HAP-1 (cell line): ENCODE measurements around the gene PXDN.

Experiments
- DNase-seq, 2 experiments: peaks; one replicate each; pipeline ENCODE4 v3.0.0-alpha.2; 2016 to 2020; ENCODE audit warnings: low spot score in 2 of 2
- H3K27me3 ChIP-seq: fragments of 250-450 bp; sonication (Bioruptor Pico); 2 replicates; pipeline ENCODE4 v1.5.1; 2020; ENCODE audit warnings: low read depth, mild to moderate bottlenecking, moderate library complexity
- H3K36me3 ChIP-seq: fragments of 250-450 bp; sonication (Bioruptor Pico); replicated peaks from 2 replicates; pipeline ENCODE4 v1.5.1; 2020; ENCODE audit warnings: mild to moderate bottlenecking
- H3K4me1 ChIP-seq: fragments of 250-450 bp; sonication (Bioruptor Pico); 2 replicates; pipeline ENCODE4 v1.5.1; 2020; ENCODE audit warnings: mild to moderate bottlenecking
- H3K4me3 ChIP-seq: fragments of 250-450 bp; sonication (Bioruptor Pico); 2 replicates; pipeline ENCODE4 v1.5.1; 2020; ENCODE audit warnings: mild to moderate bottlenecking, moderate library complexity
- H3K9me3 ChIP-seq: fragments of 250-450 bp; sonication (Bioruptor Pico); 2 replicates; pipeline ENCODE4 v1.5.1; 2020; ENCODE audit warnings: mild to moderate bottlenecking, moderate library complexity
- in situ Hi-C: fragments of 300-500 bp; cut with MboI; formaldehyde crosslinking; loops from 3 replicates; pipeline ENCODE4 v1.14.3; 2020; ENCODE audit warnings: low sequenced_read_pairs, inconsistent platforms, mixed read lengths

PXDN gene

DNA sequence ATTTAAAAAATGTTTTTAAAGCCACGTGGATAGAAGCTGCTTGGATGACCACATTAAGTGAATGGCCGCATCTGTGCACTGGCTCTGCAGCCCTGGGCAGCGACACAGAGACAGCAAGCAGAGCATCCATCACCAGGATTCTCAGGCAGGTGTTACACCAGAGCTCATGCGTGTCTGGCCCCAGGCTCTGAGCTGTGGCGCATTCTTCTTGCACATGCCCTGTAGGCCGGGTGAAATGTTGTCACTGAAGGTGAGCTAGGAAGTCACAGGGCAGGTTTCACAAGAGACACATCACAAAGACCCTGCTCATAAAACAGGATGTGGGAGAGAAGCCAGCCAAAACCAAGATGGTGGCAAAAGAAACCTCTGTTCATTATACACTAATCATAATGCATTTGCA lies 8.4 kb upstream of the PXDN start:
- in situ Hi-C loops, result no loop called here
- H3K4me1 ChIP-seq, result no peaks in the 10 kb centered on the region
- DNase-seq, result no peak
- no peak overlapping the region for H3K4me3 ChIP-seq
- H3K9me3 ChIP-seq, result no peaks in the 10 kb centered on the region
- no peaks in the 10 kb centered on the region for H3K27me3 ChIP-seq
- H3K36me3 ChIP-seq, result no peaks in the 10 kb centered on the region

DNA sequence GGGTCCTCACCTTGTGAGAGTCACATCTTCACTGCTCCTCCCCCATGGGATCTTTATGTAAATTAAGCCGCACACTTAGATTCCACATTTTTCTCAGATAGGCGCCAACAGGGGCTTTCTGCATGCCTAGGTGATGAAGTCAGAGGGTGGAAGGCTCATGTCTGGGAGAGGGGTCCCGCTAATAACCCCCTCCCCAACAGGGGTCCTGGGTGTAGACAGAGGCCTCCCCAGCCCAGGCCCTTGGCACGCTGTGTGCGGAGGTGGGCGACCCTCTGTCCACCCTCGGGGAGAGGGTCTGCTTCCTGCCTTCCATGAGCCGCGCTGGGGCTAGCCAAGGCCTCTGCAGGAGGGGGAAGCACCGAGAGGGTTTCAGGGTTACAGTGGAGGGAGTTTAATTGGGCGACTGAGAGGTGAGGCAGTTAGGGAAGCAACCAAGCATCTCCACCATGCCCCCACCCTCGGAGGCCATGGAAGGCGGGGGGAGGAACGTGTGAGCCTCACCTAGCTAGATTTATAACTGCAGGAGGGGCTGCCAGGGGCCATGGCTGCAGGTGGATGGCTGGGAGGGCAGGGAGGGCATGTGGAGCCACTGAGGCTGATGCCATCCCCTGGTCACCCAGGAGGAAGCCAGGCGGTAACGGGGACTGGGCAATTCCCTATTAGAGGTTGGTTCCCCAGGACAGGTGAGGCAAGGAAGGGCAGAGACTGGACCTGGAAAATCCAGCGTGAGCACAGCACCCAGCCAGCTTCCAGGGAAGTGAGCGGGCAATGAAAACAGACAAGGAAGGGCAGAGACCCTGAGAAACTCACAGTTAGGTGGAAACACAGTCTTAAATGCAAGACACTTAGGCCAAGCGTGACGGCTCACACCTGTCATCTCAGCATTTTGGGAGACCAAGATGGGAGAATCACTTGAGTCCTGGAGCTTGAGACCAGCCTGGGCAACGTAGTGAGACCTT lies 7.7 kb upstream of the PXDN start:
- no peaks in the 10 kb centered on the region for H3K4me1 ChIP-seq
- in situ Hi-C loops, result no loop called here
- no peaks in the 10 kb centered on the region for H3K9me3 ChIP-seq
- H3K36me3 ChIP-seq, result no peaks in the 10 kb centered on the region
- H3K27me3 ChIP-seq, result no peaks in the 10 kb centered on the region
- H3K4me3 ChIP-seq, result no peak overlapping the region
- DNase-seq, result no peak

GRCh38 chr2:1750933-1751766 lies 6.8 kb upstream of the PXDN start:
- no peaks in the 10 kb centered on the region for H3K36me3 ChIP-seq
- DNase-seq, result peak; percentile 3 to 52
- no peak overlapping the region for H3K4me3 ChIP-seq
- in situ Hi-C loops, result no loop called here
- no peaks in the 10 kb centered on the region for H3K4me1 ChIP-seq
- no peaks in the 10 kb centered on the region for H3K9me3 ChIP-seq
- H3K27me3 ChIP-seq, result no peaks in the 10 kb centered on the region

- in situ Hi-C loops, result no loop called here
- Histone ChIP-seq H3K4me1 (no peaks in the 10 kb centered on the region), H3K36me3 (no peaks in the 10 kb centered on the region), H3K4me3 (no peak overlapping the region), H3K27me3 (no peaks in the 10 kb centered on the region), H3K9me3 (no peaks in the 10 kb centered on the region)
- DNase-seq, result no peak
Measured at GRCh38 chr2:1750270-1750932, 6.1 kb upstream of the PXDN start.

DNA sequence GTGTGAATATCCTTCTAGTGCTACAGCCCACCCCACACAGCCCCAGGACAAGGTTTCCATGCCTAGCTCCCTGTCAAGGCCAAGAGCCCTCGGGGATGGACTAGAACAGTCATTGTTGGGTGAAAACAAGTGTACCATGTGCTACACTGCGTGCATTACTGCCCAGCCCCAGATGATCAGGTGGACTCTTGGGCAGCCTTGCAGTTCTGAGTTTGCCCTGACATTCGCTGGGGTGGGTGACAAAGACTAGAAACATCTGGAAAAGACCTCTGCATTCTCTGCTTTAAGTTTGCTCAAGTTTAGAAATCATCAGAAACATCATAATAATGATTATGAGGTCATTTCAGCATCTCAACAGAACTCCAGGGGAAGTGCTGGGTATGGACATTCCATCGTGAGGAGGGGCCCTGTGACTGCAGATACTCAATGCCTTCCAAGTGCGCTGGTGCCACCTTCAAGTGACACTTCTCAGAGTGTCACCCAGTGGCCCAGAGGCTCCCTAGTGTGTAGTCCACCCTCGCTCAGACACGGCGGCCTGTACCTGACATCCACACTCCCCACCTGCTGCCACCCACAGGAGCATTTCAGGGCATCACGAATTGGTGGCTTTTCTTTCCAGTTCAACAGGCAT lies 5.3 kb upstream of the PXDN start:
- no peaks in the 10 kb centered on the region for H3K36me3 ChIP-seq
- no peak overlapping the region for H3K4me3 ChIP-seq
- no peaks in the 10 kb centered on the region for H3K4me1 ChIP-seq
- in situ Hi-C loops, result no loop called here
- DNase-seq, result no peak
- no peaks in the 10 kb centered on the region for H3K27me3 ChIP-seq
- H3K9me3 ChIP-seq, result no peaks in the 10 kb centered on the region

DNA sequence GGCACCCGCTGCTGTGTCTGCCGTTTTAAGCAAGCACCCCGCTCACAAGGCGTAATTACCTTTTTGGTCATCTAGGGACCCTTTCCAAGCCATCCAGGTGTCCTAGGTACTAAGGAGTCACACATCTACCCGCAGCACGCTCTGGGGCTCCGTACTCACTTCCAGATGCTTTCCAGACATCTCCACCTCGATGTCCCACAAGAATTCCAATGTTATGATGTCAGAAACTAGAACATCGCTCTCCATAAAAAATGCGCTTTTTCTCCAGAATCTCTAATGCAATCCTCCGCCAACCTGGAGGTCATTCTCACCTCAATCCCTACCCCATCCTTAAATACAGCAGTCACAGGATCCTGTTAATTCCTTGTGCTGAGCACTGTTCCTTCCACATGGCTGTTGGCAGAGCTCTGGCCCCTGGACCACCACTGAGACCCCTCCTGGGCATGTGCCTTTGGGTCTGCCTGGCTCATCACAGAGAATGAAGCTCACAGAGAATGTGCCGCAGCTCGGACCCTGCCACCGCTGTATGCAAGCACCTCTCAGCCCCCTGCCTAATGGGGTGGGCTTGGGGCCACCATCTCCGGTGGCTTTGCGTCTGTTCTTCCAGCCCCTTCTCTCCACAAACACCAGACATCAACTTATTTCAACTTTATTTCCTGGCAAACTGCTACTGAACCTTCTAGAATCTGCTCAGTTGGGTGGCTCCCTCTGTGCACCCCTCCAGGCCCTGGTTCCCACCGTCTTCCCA lies 4.6 kb upstream of the PXDN start:
- in situ Hi-C loops, result no loop called here
- H3K27me3 ChIP-seq, result no peaks in the 10 kb centered on the region

GRCh38 chr2:1748176-1748740 lies 3.9 kb upstream of the PXDN start:
- Histone ChIP-seq H3K36me3 (no peaks in the 10 kb centered on the region), H3K27me3 (no peaks in the 10 kb centered on the region), H3K4me3 (no peak overlapping the region), H3K9me3 (no peaks in the 10 kb centered on the region), H3K4me1 (no peaks in the 10 kb centered on the region)
- no peak for DNase-seq
- in situ Hi-C loops, result no loop called here

More for the DNA sequence above, 4.6 kb upstream of the PXDN start:
- H3K4me3 ChIP-seq, result no peak overlapping the region
- DNase-seq, result no peak
- H3K36me3 ChIP-seq, result no peaks in the 10 kb centered on the region
- no peaks in the 10 kb centered on the region for H3K4me1 ChIP-seq
- H3K9me3 ChIP-seq, result no peaks in the 10 kb centered on the region

- DNase-seq, result no peak
- in situ Hi-C loops, result no loop called here
- Histone ChIP-seq H3K9me3 (no peaks in the 10 kb centered on the region), H3K27me3 (no peaks in the 10 kb centered on the region), H3K4me3 (no peak overlapping the region), H3K4me1 (no peaks in the 10 kb centered on the region), H3K36me3 (no peaks in the 10 kb centered on the region)
Measured at GRCh38 chr2:1747065-1747941, 3.0 kb upstream of the PXDN start.

GRCh38 chr2:1746174-1747064 lies 2.1 kb upstream of the PXDN start:
- in situ Hi-C loops, result no loop called here
- Histone ChIP-seq H3K4me1 (no peaks in the 10 kb centered on the region), H3K9me3 (no peaks in the 10 kb centered on the region), H3K36me3 (no peaks in the 10 kb centered on the region), H3K27me3 (no peaks in the 10 kb centered on the region), H3K4me3 (no peak overlapping the region)
- no peak for DNase-seq

DNA sequence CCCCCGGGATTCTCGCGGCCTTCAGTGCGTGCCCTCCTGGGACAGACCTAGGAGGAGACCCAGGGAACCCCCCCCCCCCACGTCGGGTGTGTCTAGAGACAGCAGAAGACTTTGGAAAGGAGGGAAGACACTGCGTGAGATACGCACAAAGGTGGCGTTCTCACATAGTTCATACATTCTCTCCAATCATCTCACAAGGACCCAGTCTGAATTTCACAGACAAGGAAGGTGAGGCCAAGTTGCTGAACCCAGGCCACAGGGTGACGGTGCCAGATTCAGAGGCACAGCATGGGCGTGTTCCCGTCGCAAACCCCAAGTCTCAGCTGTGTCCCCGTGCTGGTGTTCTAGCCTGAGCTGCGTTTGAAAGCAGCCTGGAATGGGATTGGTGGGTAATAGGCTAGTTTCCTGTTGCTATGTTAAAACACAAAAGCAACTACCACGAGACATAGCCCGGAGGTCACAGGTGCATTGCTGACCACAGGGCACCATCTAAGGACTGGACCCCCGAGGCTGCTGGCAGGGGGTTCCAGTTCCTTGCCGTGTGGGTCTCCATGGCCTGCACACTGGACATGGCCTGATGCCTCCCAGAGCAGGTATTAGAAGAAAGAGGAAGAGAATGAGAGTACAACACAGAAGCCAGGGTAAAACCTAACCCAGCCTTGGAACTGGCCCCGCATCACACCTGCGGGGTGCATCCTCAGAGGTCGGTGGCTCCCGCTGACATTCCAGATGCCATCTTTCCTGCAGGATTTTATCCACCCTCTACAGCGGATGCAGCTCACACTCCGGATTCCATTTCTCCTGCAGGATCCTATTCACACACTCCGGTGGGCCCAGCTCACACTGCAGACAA lies 1.1 kb upstream of the PXDN start:
- in situ Hi-C loops, result no loop called here

DNA sequence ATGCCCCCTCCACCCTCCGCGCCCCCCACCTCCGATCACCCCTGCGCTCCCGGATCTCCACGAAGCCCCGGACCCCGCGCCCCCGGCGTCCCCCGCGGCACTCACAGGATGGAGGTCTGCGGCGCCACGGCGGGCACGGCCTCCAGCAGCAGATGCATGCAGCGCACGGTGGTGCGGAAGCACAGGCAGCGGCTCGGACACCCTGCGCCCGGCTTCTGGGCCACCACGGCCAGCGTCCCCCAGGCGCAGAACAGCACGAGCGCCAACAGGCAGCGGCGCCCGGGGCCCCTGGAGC lies 217 bp downstream of the PXDN start:
- no peak for DNase-seq
- no peaks in the 10 kb centered on the region for H3K27me3 ChIP-seq
- H3K9me3 ChIP-seq, result no peaks in the 10 kb centered on the region
- H3K36me3 ChIP-seq, result no peaks in the 10 kb centered on the region
- no peak overlapping the region for H3K4me3 ChIP-seq
- H3K4me1 ChIP-seq, result no peaks in the 10 kb centered on the region
- in situ Hi-C loops, result no loop called here

More for the DNA sequence above, 1.1 kb upstream of the PXDN start:
- H3K9me3 ChIP-seq, result no peaks in the 10 kb centered on the region
- no peaks in the 10 kb centered on the region for H3K4me1 ChIP-seq
- H3K4me3 ChIP-seq, result no peak overlapping the region
- no peak for DNase-seq
- no peaks in the 10 kb centered on the region for H3K36me3 ChIP-seq
- H3K27me3 ChIP-seq, result no peaks in the 10 kb centered on the region
